Heart left ventricle (tissue), 16 donors: ENCODE results near the gene ZEB1. TPM values are rescaled to one million over a fixed set of nuclear protein-coding genes. Genes with fewer than 3 reads are reported as not detected.

ENCODE experiments used
- ATAC-seq, 4 donors: fragments of 200-7000 bp; cut with Tn5 transposase; one replicate each; pipeline ENCODE4 v1.9.1; 2020 to 2022; ENCODE audit warnings: moderate library complexity in 4 of 4, mild to moderate bottlenecking in 3 of 4, moderate number of reproducible peaks in 1 of 4
- DNase-seq, 5 donors: peaks; one replicate each; pipeline ENCODE4 v3.0.0-alpha.2; 2020
- H3K27ac ChIP-seq, 12 donors: fragments of 200-600 bp; sonication (generic) in 4 of 12; one replicate each; pipeline versions ENCODE4 v1.5.0 to v1.8.0; 2016 to 2022; ENCODE audit warnings: mild to moderate bottlenecking in 2 of 12
- H3K27me3 ChIP-seq, 9 donors: fragments of 200-600 bp; sonication (generic) in 2 of 9; one replicate each; pipeline versions ENCODE4 v1.5.1 to v1.8.0; 2016 to 2022; ENCODE audit warnings: mild to moderate bottlenecking in 3 of 9
- H3K36me3 ChIP-seq, 9 donors: fragments of 200-600 bp; sonication (generic) in 2 of 9; one replicate each; pipeline versions ENCODE4 v1.5.0 to v1.8.0; 2018 to 2022; ENCODE audit warnings: mild to moderate bottlenecking in 2 of 9
- H3K4me1 ChIP-seq, 12 donors: fragments of 200-600 bp; sonication (generic) in 4 of 12; one replicate each; pipeline versions ENCODE4 v1.5.0 to v1.8.0; 2016 to 2022; ENCODE audit warnings: mild to moderate bottlenecking in 3 of 12
- H3K4me3 ChIP-seq, 12 donors: fragments of 200-600 bp; sonication (generic) in 4 of 12; one replicate each; pipeline versions ENCODE4 v1.5.0 to v1.8.0; 2017 to 2022; ENCODE audit warnings: mild to moderate bottlenecking in 9 of 12, moderate library complexity in 4 of 12
- H3K9me3 ChIP-seq, 12 donors: fragments of 200-600 bp; sonication (generic) in 4 of 12; one replicate each; pipeline versions ENCODE4 v1.5.0 to v1.8.0; 2016 to 2022; ENCODE audit warnings: mild to moderate bottlenecking in 1 of 12
- CTCF ChIP-seq, 12 donors: fragments of 200-600 bp; sonication (generic) in 4 of 12; IDR thresholded peaks; one replicate each; pipeline versions ENCODE4 v1.5.0 to v1.8.0; 2018 to 2022; ENCODE audit warnings: antibody characterized with exemption in 12 of 12, mild to moderate bottlenecking in 5 of 12
- POLR2A ChIP-seq, 2 donors: fragments of 450-650 bp; IDR thresholded peaks; one replicate each; pipeline ENCODE4 v1.6.1; 2017; ENCODE audit warnings: antibody characterized with exemption in 2 of 2, mild to moderate bottlenecking in 2 of 2, moderate library complexity in 2 of 2
- WGBS, 4 donors: extraction: QIAGEN DNeasy Blood & Tissue Kit in 2 of 4; methylation state at CpG; one replicate each; pipeline versions ENCODE4 v1.1.5 to v1.1.7; 2013 to 2018; 5-methylcytosine and 5-hydroxymethylcytosine counted together
- intact Hi-C, 10 donors: fragments of 100-400 bp; cut with DNase I; formaldehyde crosslinking; loops; one replicate each; pipeline versions ENCODE4 v1.11.1 to v1.14.2; 2022
- polyA plus RNA-seq, 2 donors: library from polyadenylated mRNA; stranded (reverse); fragments of 200-250 nt; gene quantifications; one replicate each; pipeline ENCODE4 v1.2.3, GENCODE V29; 2013
- total RNA-seq, 9 donors: library from RNA; depleted of rRNA in 2 of 9; stranded (reverse); fragments of >200 nt in 2 of 9; fragmentation: NEBNext Ultra II Directional in 3 of 9; extraction: Animal tissue kit (Norgen Biotek cat#: 25700) in 3 of 9; gene quantifications; one replicate each; pipeline versions ENCODE4 v1.1.0 to v1.2.4, GENCODE V29; 2016 to 2023
- donor health status: ischemic (EF 13 %, LVEDD 7.1; RV severe dilation, severe dysfunction).
- donor health status: healthy with polysubstance abuse.
- donor health status: DM: no; HTN: yes; CAD: no.
- donor health status: DM: no; HTN: no; CAD: no.
- donor health status: ischemic (EF 25% LVEDD 6.9; RV normal size, moderate dysfunction).
- donor health status: ischemic (EF 25% LVEDD 5.7; RV mildly dilated, moderate dysfunction).
- donor health status: healthy.
- donor health status: DM: yes; HTN: yes; CAD: no.
- donor health status: ischemic (EF 35%, LVEDD 5.7; RV mildly dilated, moderate dysfunction).
- donor health status: nonischemic (EF 11% LVEDD 7.7; RV severe dilation, severe dysfunction).
- donor health status: DM: yes; HTN: yes; CAD: no.
- donor health status: PGD.
- donor health status: ischemic (EF 29% LVEDD 5.4; RV normal size, mild dysfunction).
- donor health status: nonischemic (EF 23%, LVEDD 6.1; RV moderate dilation, normal function).

The ZEB1 gene
- total and polyA plus RNA-seq, 11 donors = 15.4 to 135 (median 95.6) TPM

DNA sequence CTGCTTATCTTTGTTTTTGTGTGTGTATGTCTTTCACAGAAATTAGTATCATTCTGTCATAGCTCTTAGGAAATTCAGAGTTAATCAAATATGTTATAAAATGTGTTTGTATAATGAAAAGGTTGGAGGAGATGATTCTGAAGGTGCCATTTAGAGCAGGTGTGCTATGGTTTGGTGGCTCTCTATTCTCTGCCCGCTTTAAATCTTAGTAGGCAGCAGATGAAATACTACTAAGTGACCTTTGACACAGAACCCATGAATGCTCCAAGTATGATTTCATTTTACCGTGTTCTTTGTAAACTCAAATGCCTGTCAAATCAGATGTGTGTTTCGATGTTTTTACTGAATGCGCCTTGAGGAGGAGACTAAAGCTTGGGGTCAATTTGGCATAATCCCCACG, 24.5 kb downstream of the ZEB1 start:
- H3K27ac ChIP-seq = peak overlapping the region in 1 of 12 donors; percentile 40
- 60 to 69% (median 63%) methylated on average over 5 of the region's 5 CpGs for WGBS, 4 donors
- no peaks in the 10 kb centered on the region for H3K36me3 ChIP-seq
- no peaks in the 10 kb centered on the region for H3K9me3 ChIP-seq
- DNase-seq = no peak
- H3K4me1 ChIP-seq = peaks cover 0 to 89% (median 61%) of the 10 kb centered on the region in 12 donors
- intact Hi-C loops = loop anchor here in 1 of 10 donors (10.0 kb wide), 1 partner anchor 341 kb away; no protein-coding TSS in a partner anchor
- TF ChIP-seq POLR2A (IDR thresholded peaks at IDR 0.05) (no peak), CTCF (IDR thresholded peaks at IDR 0.05) (no peak)
- ATAC-seq = peak in 1 of 4 donors; percentile 37
- no peaks in the 10 kb centered on the region for H3K27me3 ChIP-seq
- H3K4me3 ChIP-seq = no peak overlapping the region

GRCh38 chr10:31345886-31346285, 26.9 kb downstream of the ZEB1 start:
- H3K27ac ChIP-seq = peak overlapping the region in 1 of 12 donors; percentile 27
- DNase-seq (no peak), ATAC-seq (no peak)
- no peaks in the 10 kb centered on the region for H3K9me3 ChIP-seq
- H3K4me3 ChIP-seq = no peak overlapping the region
- H3K36me3 ChIP-seq = no peaks in the 10 kb centered on the region
- WGBS, 4 donors = 51 to 58% (median 54%) methylated on average over 1 of the region's 1 CpG
- TF ChIP-seq CTCF (IDR thresholded peaks at IDR 0.05) (no peak), POLR2A (IDR thresholded peaks at IDR 0.05) (no peak)
- no peaks in the 10 kb centered on the region for H3K27me3 ChIP-seq
- intact Hi-C loops = loop anchor here in 2 of 10 donors (5.0 to 10.0 kb wide), 2 partner anchors 46 to 339 kb away; no protein-coding TSS in a partner anchor
- peaks cover 0 to 82% (median 58%) of the 10 kb centered on the region in 12 donors for H3K4me1 ChIP-seq

GRCh38 chr10:31346953-31347352, 27.9 kb downstream of the ZEB1 start:
- no peak for ATAC-seq
- 82 to 93% (median 89%) methylated on average over 1 of the region's 1 CpG for WGBS, 4 donors
- intact Hi-C loops = loop anchor here in 2 of 10 donors (5.0 to 10.0 kb wide), 2 partner anchors 45 to 338 kb away; no protein-coding TSS in a partner anchor
- TF ChIP-seq POLR2A (IDR thresholded peaks at IDR 0.05) (no peak), CTCF (IDR thresholded peaks at IDR 0.05) (no peak)
- Histone ChIP-seq H3K36me3 (no peaks in the 10 kb centered on the region), H3K27me3 (no peaks in the 10 kb centered on the region), H3K9me3 (no peaks in the 10 kb centered on the region), H3K4me1 (peaks cover 0 to 87% (median 54%) of the 10 kb centered on the region in 12 donors), H3K27ac (no peak overlapping the region), H3K4me3 (no peak overlapping the region)
- DNase-seq = no peak

GRCh38 chr10:31347705-31348104, 28.7 kb downstream of the ZEB1 start:
- TF ChIP-seq CTCF (IDR thresholded peaks at IDR 0.05) (no peak), POLR2A (IDR thresholded peaks at IDR 0.05) (no peak)
- H3K9me3 ChIP-seq = peaks cover 0 to 6% (median 0%) of the 10 kb centered on the region in 12 donors
- H3K36me3 ChIP-seq = no peaks in the 10 kb centered on the region
- H3K27me3 ChIP-seq = no peaks in the 10 kb centered on the region
- H3K27ac ChIP-seq = peak overlapping the region in 1 of 12 donors; percentile 13
- peaks cover 0 to 82% (median 48%) of the 10 kb centered on the region in 12 donors for H3K4me1 ChIP-seq
- H3K4me3 ChIP-seq = no peak overlapping the region
- ATAC-seq (no peak), DNase-seq (no peak)
- intact Hi-C loops = loop anchor here in 2 of 10 donors (5.0 to 10.0 kb wide), 2 partner anchors 45 to 337 kb away; no protein-coding TSS in a partner anchor
